GM18870 (cell line): ENCODE results near the gene HTR2C.
"Not testable (repeated sequence)": the region's sequence is repeated elsewhere in the genome, so short reads cannot be mapped to it uniquely, and the experiment has no call there.

Source experiments
- ATAC-seq: cut with Tn5 transposase; IDR thresholded peaks from one replicate; pipeline ENCODE4 v1.9.1; 2021; ENCODE audit warnings: moderate library complexity; ENCODE audit not compliant: unreplicated experiment

The HTR2C gene

DNA sequence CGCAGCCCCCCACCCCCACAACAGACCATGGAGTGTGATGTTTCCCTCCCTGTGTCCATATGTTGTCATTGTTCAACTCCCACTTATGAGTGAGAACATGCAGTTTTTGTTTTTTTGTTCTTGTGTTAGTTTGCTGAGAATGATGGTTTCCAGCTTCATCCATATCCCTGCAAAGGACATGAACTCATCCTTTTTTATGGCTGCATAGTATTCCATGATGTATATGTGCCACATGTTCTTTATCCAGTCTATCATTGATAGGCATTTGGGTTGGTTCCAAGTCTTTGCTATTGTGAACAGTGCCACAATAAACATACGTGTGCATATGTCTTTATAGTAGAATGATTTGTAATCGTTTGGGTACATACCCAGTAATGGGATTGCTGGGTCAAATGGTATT is 353.2 kb downstream of the HTR2C start:
- ATAC-seq: not testable (repeated sequence)

DNA sequence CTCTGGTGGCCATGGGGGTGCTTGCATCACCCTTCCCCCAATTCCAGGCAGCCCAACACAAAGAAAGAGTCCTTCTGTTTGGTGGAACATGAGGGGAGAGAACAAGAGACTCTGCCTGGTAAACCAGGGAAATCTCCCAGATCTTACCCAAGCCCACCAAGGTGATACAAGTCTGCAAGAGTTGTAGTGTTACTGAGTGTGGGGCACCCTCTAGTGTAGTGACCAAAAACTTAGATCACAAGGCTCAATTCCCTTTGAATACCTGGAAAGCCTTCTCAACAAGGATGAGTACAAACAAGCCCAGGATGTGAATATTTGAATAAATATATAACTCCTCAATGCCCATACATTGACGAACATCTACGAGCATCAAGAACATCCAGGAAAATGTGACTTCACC is 368.8 kb downstream of the HTR2C start:
- no peak for ATAC-seq
